Liver (tissue), 9 donors: ENCODE results near the gene UBE2S. TPM values are rescaled to one million over a fixed set of nuclear protein-coding genes. Genes with fewer than 3 reads are reported as not detected.
"Not testable (repeated sequence)": the region's sequence is repeated elsewhere in the genome, so short reads cannot be mapped to it uniquely, and the experiment has no call there.

ENCODE experiments used
- DNase-seq: peaks from one replicate; pipeline ENCODE4 v3.0.0-alpha.2; 2017; ENCODE audit warnings: low spot score
- H3K27ac ChIP-seq, 2 donors: one replicate each; pipeline ENCODE4 v1.7.0; 2013; ENCODE audit warnings: inconsistent platforms in 2 of 2, low read length in 2 of 2, control low read depth in 1 of 2, low read depth in 1 of 2, mild to moderate bottlenecking in 1 of 2
- H3K27me3 ChIP-seq, 4 donors: one replicate each; pipeline versions ENCODE4 v1.6.1 to v1.7.0; 2013; ENCODE audit warnings: low read length in 3 of 4, inconsistent platforms in 1 of 4, mild to moderate bottlenecking in 1 of 4, moderate library complexity in 1 of 4; ENCODE audit not compliant: control insufficient read depth in 4 of 4, insufficient read depth in 4 of 4
- H3K36me3 ChIP-seq, 4 donors: one replicate each; pipeline versions ENCODE4 v1.6.1 to v1.7.0; 2013; ENCODE audit warnings: low read length in 3 of 4, mild to moderate bottlenecking in 3 of 4, low read depth in 1 of 4, moderate library complexity in 1 of 4; ENCODE audit not compliant: control insufficient read depth in 4 of 4, insufficient read depth in 3 of 4
- H3K4me1 ChIP-seq, 4 donors: one replicate each; pipeline versions ENCODE4 v1.6.1 to v1.7.0; 2013; ENCODE audit warnings: low read length in 3 of 4, mild to moderate bottlenecking in 3 of 4, moderate library complexity in 1 of 4; ENCODE audit not compliant: control insufficient read depth in 4 of 4, insufficient read depth in 4 of 4
- H3K4me3 ChIP-seq, 3 donors: one replicate each; pipeline versions ENCODE4 v1.6.1 to v1.7.0; 2013; ENCODE audit warnings: low read length in 3 of 3, control low read depth in 1 of 3, low read depth in 1 of 3, mild to moderate bottlenecking in 1 of 3
- H3K9ac ChIP-seq, 2 donors: one replicate each; pipeline ENCODE4 v1.7.0; 2013; ENCODE audit warnings: low read length in 2 of 2, mild to moderate bottlenecking in 2 of 2, moderate library complexity in 2 of 2, control low read depth in 1 of 2, low read depth in 1 of 2
- H3K9me3 ChIP-seq, 4 donors: one replicate each; pipeline versions ENCODE4 v1.6.1 to v1.7.0; 2013; ENCODE audit warnings: low read length in 3 of 4; ENCODE audit not compliant: control insufficient read depth in 4 of 4
- ATF3 ChIP-seq: IDR thresholded peaks from 2 replicates; pipeline ENCODE4 v1.6.1; 2016; ENCODE audit warnings: antibody characterized with exemption
- EGR1 ChIP-seq, 2 donors: IDR thresholded peaks; 2 replicates each; pipeline ENCODE4 v1.6.1; 2016 to 2018; ENCODE audit warnings: antibody characterized with exemption in 2 of 2, low read depth in 2 of 2
- FOXA1 ChIP-seq: IDR thresholded peaks from 2 replicates; pipeline ENCODE4 v1.6.1; 2016; ENCODE audit warnings: antibody characterized with exemption
- FOXA2 ChIP-seq: IDR thresholded peaks from 2 replicates; pipeline ENCODE4 v1.6.1; 2016; ENCODE audit warnings: antibody characterized with exemption
- GABPA ChIP-seq, 2 donors: IDR thresholded peaks in 1 of 2; conservative IDR thresholded peaks in 1 of 2; 2 replicates each; pipeline ENCODE4 v1.6.1; 2016; ENCODE audit warnings: antibody characterized with exemption in 2 of 2, mild to moderate bottlenecking in 1 of 2, moderate library complexity in 1 of 2
- HNF4A ChIP-seq, 2 donors: conservative IDR thresholded peaks; 2 replicates each; pipeline ENCODE4 v1.6.1; 2016; ENCODE audit warnings: antibody characterized with exemption in 2 of 2, mild to moderate bottlenecking in 2 of 2
- HNF4G ChIP-seq: IDR thresholded peaks from 2 replicates; pipeline ENCODE4 v1.6.1; 2016; ENCODE audit warnings: antibody characterized with exemption
- JUND ChIP-seq, 2 donors: IDR thresholded peaks; 2 replicates each; pipeline ENCODE4 v1.6.1; 2016; ENCODE audit warnings: antibody characterized with exemption in 2 of 2
- MAX ChIP-seq: IDR thresholded peaks from 2 replicates; pipeline ENCODE4 v1.6.1; 2016; ENCODE audit warnings: antibody characterized with exemption
- NR2F2 ChIP-seq: IDR thresholded peaks from 2 replicates; pipeline ENCODE4 v1.6.1; 2016; ENCODE audit warnings: antibody characterized with exemption
- RAD21 ChIP-seq, 2 donors: IDR thresholded peaks; 2 replicates each; pipeline ENCODE4 v1.6.1; 2016; ENCODE audit warnings: antibody characterized with exemption in 2 of 2, mild to moderate bottlenecking in 2 of 2
- RXRA ChIP-seq, 2 donors: IDR thresholded peaks; 2 replicates each; pipeline ENCODE4 v1.6.1; 2017 to 2018; ENCODE audit warnings: antibody characterized with exemption in 2 of 2, mild to moderate bottlenecking in 1 of 2
- SP1 ChIP-seq: IDR thresholded peaks from 2 replicates; pipeline ENCODE4 v1.6.1; 2018; ENCODE audit warnings: antibody characterized with exemption, mild to moderate bottlenecking
- TAF1 ChIP-seq: conservative IDR thresholded peaks from 2 replicates; pipeline ENCODE4 v1.6.1; 2016; ENCODE audit warnings: antibody characterized with exemption, mild to moderate bottlenecking
- YY1 ChIP-seq: IDR thresholded peaks from 2 replicates; pipeline ENCODE4 v1.6.1; 2016; ENCODE audit warnings: antibody characterized with exemption, mild to moderate bottlenecking
- ZBTB33 ChIP-seq: IDR thresholded peaks from 2 replicates; pipeline ENCODE4 v1.6.1; 2016; ENCODE audit warnings: antibody characterized with exemption
- WGBS: extraction: QIAGEN DNeasy Blood & Tissue Kit; methylation state at CpG from one replicate; pipeline ENCODE4 v1.1.7; 2013; 5-methylcytosine and 5-hydroxymethylcytosine counted together
- polyA plus RNA-seq, 2 donors: library from polyadenylated mRNA; stranded (reverse) in 1 of 2; unstranded in 1 of 2; fragments of 200-250 nt in 1 of 2; fragments of >200 nt in 1 of 2; fragmentation: Nextera tagmentation in 1 of 2; extraction: Ambion mirVana in 1 of 2; gene quantifications; one replicate each; pipeline versions ENCODE4 v1.2.1 to v1.2.3, GENCODE V29; 2013 to 2015
- total RNA-seq, 2 donors: library from RNA; depleted of rRNA; stranded (reverse); fragments of >200 nt; gene quantifications; one replicate each; pipeline ENCODE4 v1.2.3, GENCODE V29; 2014
- donor health status: healthy.
- donor health status: healthy.
- donor health status: healthy.
- donor health status: healthy.
- donor health status: healthy.

UBE2S gene
- total and polyA plus RNA-seq, 4 donors = 5.2 to 95.2 (median 6.8) TPM

GRCh38 chr19:55410168-55410567 lies 2.6 kb upstream of the UBE2S start:
- peaks cover 0 to 2% (median 0%) of the 10 kb centered on the region in 4 donors for H3K36me3 ChIP-seq
- peaks cover 0 to 4% (median 2%) of the 10 kb centered on the region in 4 donors for H3K4me1 ChIP-seq
- H3K4me3 ChIP-seq = no peak overlapping the region
- H3K27me3 ChIP-seq = no peaks in the 10 kb centered on the region
- no peaks in the 10 kb centered on the region for H3K9me3 ChIP-seq
- 89% methylated on average over 2 of the region's 2 CpGs for WGBS
- no peak overlapping the region for H3K9ac ChIP-seq
- no peak for DNase-seq
- no peak overlapping the region for H3K27ac ChIP-seq
- no peak for TF ChIP-seq RXRA (IDR thresholded peaks at IDR 0.05)
- no peak for TF ChIP-seq YY1
- no peak for TF ChIP-seq ZBTB33

- not testable (repeated sequence) for H3K36me3 ChIP-seq, H3K4me1 ChIP-seq, H3K27ac ChIP-seq, DNase-seq, H3K27me3 ChIP-seq, H3K9me3 ChIP-seq, H3K4me3 ChIP-seq, H3K9ac ChIP-seq
- WGBS = 96% methylated on average over 8 of the region's 8 CpGs
Measured at GRCh38 chr19:55409179-55409578, 1.6 kb upstream of the UBE2S start.

- no peaks in the 10 kb centered on the region for H3K27me3 ChIP-seq
- H3K9ac ChIP-seq = no peak overlapping the region
- no peaks in the 10 kb centered on the region for H3K9me3 ChIP-seq
- peak overlapping the region; percentile 62 to 96 for H3K27ac ChIP-seq
- peaks cover 0 to 4% (median 2%) of the 10 kb centered on the region in 4 donors for H3K4me1 ChIP-seq
- no peak for TF ChIP-seq RAD21 (IDR thresholded peaks at IDR 0.05)
- TF ChIP-seq GABPA (IDR thresholded peaks at IDR 0.05 in 1 of 2, conservative IDR thresholded peaks at IDR 0.05 in 1 of 2) = no peak
- no peak for TF ChIP-seq EGR1 (IDR thresholded peaks at IDR 0.05; ENCODE audit: low read depth in 2 of 2)
- TF ChIP-seq RXRA (IDR thresholded peaks at IDR 0.05) = peak in 1 of 2 donors; percentile 3
- no peak for TF ChIP-seq ATF3
- TF ChIP-seq HNF4G = no peak
- no peak for TF ChIP-seq MAX
- H3K36me3 ChIP-seq = peaks cover 0 to 4% (median 2%) of the 10 kb centered on the region in 4 donors
- WGBS = 69% methylated on average over 9 of the region's 9 CpGs
- H3K4me3 ChIP-seq = peak overlapping the region; percentile 2 to 49 (median 24)
- no peak for DNase-seq
Measured at GRCh38 chr19:55408533-55408872, 915 bp upstream of the UBE2S start.

- Histone ChIP-seq H3K27me3 (no peaks in the 10 kb centered on the region), H3K4me1 (peaks cover 0 to 4% (median 2%) of the 10 kb centered on the region in 4 donors), H3K9me3 (no peaks in the 10 kb centered on the region), H3K4me3 (peak overlapping the region; percentile 49 to 78 (median 73)), H3K36me3 (peaks cover 0 to 7% (median 3%) of the 10 kb centered on the region in 4 donors), H3K9ac (peak overlapping the region in 1 of 2 donors; percentile 47), H3K27ac (peak overlapping the region; percentile 91 to 96)
- DNase-seq = peak; percentile 94
- WGBS = 2% methylated on average over 72 of the region's 72 CpGs
- TF ChIP-seq EGR1 (IDR thresholded peaks at IDR 0.05; ENCODE audit: low read depth in 2 of 2) (peak; percentile 18 to 42), ZBTB33 (peak; percentile 42), NR2F2 (peak; percentile 61), HNF4A (conservative IDR thresholded peaks at IDR 0.05) (peak in 1 of 2 donors; percentile 4), TAF1 (no peak), SP1 (peak; percentile 90), FOXA1 (no peak), RXRA (IDR thresholded peaks at IDR 0.05) (peak in 1 of 2 donors; percentile 51), HNF4G (no peak), GABPA (IDR thresholded peaks at IDR 0.05 in 1 of 2, conservative IDR thresholded peaks at IDR 0.05 in 1 of 2) (peak in 1 of 2 donors; percentile 83), RAD21 (IDR thresholded peaks at IDR 0.05) (no peak), ATF3 (no peak), JUND (IDR thresholded peaks at IDR 0.05) (no peak), FOXA2 (no peak)
Measured at GRCh38 chr19:55407800-55408532, 378 bp upstream of the UBE2S start.
